Measurements from ENCODE around the gene SLC39A10. TPM values are rescaled to one million over a fixed set of nuclear protein-coding genes. Genes with fewer than 3 reads are reported as not detected.

Gene SLC39A10, protein sequence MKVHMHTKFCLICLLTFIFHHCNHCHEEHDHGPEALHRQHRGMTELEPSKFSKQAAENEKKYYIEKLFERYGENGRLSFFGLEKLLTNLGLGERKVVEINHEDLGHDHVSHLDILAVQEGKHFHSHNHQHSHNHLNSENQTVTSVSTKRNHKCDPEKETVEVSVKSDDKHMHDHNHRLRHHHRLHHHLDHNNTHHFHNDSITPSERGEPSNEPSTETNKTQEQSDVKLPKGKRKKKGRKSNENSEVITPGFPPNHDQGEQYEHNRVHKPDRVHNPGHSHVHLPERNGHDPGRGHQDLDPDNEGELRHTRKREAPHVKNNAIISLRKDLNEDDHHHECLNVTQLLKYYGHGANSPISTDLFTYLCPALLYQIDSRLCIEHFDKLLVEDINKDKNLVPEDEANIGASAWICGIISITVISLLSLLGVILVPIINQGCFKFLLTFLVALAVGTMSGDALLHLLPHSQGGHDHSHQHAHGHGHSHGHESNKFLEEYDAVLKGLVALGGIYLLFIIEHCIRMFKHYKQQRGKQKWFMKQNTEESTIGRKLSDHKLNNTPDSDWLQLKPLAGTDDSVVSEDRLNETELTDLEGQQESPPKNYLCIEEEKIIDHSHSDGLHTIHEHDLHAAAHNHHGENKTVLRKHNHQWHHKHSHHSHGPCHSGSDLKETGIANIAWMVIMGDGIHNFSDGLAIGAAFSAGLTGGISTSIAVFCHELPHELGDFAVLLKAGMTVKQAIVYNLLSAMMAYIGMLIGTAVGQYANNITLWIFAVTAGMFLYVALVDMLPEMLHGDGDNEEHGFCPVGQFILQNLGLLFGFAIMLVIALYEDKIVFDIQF
- total RNA-seq (ENCODE audit: low replicate concordance) = 22.2 and 57.8 TPM in 2 replicates

DNA sequence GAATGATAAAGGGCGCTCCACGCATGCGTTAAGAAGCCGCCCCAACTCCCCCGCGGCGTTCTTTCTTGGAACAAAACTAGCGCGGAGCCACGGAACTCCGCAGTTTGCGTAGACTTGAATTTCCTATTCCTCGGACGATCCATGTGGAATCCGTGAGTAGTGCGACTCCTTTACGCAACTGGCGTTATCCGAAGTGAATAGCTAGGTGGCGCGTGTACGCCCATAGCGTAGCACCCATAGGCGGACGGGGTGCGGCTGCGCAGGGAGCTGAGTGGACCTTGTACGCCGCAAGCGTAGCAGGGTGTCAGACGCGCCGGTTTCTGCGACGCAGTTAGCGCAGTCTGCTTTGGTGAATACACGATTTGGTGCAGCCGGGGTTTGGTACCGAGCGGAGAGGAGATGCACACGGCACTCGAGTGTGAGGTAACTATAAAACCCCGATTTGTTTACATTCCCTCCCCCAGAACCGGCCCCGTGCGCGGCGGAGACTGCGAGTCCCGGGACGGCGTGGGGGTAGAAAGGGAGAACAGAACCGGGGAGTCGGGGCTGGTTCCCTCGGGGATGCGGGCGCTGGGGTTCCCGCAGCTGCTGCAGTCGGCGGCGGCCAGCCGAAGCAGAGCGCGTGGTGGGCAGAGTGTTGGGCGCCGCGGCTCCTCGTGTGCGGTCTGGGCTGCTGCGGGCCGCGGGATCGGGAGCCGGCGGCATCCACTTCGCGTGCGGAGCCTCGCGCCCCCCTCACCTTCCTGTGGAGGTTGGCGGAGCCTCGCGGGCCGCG, at the start of gene SLC39A10:
TSS of gene SLC39A10 (plus strand) at position 368 of the 775 bp plus-strand sequence. CDS start 22,817 bp downstream, outside the sequence.
- peak; percentile 99 for DNase-seq (ENCODE audit: low read depth)
- TF ChIP-seq, protein P1, sequence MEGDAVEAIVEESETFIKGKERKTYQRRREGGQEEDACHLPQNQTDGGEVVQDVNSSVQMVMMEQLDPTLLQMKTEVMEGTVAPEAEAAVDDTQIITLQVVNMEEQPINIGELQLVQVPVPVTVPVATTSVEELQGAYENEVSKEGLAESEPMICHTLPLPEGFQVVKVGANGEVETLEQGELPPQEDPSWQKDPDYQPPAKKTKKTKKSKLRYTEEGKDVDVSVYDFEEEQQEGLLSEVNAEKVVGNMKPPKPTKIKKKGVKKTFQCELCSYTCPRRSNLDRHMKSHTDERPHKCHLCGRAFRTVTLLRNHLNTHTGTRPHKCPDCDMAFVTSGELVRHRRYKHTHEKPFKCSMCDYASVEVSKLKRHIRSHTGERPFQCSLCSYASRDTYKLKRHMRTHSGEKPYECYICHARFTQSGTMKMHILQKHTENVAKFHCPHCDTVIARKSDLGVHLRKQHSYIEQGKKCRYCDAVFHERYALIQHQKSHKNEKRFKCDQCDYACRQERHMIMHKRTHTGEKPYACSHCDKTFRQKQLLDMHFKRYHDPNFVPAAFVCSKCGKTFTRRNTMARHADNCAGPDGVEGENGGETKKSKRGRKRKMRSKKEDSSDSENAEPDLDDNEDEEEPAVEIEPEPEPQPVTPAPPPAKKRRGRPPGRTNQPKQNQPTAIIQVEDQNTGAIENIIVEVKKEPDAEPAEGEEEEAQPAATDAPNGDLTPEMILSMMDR (IDR thresholded peaks at IDR 0.05; ENCODE audit: insufficient read depth, low read length) = no peak
- H3K4me3 ChIP-seq (ENCODE audit: low read depth, low read length) = peak within 1 kb of the TSS; percentile 79

DNA sequence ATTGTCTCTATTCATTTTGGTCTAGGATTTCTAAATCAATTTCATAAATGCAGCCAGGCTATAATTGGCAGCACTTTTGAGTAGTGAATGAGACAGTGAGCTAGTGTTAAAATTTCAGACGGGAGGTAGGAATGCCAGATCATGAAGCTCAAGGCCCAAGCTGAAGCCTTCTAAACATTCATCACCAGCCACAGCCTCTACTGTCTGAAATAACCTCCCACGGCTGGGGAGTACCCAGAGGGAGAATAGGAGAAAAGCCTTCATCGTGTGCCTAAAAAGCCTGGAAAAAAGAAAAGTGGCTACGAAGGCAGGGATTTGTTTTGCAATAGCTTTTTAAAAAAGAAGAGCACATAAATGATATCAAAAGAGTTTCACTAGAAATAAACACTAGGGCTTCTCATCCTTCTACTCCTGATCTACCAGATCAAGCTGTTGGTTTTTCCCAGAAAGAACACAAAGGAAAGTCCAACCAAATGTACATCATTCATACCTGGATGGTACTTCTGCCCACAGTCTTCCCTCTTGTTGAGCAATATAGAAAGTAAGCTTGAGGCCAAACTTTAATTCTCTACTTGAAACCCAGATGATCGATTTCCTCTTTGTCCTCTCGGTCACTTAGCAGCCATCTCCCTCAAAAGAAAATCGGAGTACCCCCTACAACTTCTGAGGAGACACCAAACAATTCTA, 48.1 kb upstream of the SLC39A10 start:
- TF ChIP-seq, protein P1 (IDR thresholded peaks at IDR 0.05; ENCODE audit: insufficient read depth, low read length) = no peak

DNA sequence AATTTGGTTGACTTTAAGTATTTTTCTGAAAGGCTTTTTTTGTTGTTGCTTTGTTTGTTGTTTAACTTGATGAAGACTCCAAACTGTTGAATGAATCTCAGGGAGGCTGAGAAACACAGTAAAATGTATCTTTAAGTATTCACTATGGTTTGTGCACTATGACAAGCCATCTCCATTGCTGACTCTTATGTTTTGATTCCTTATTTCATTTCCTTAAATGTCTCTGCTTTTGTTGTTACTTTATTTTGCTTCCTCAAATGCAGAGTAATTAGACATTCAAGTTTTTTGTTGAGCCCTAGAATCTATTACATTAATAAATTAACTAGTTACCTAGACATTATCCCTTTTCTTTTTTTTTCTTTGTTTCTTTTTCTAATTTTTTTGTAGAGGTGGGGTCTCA, 46.3 kb upstream of the SLC39A10 start:
- no peak for DNase-seq (ENCODE audit: low read depth)
- H3K4me3 ChIP-seq (ENCODE audit: low read depth, low read length) = no peak overlapping the region
- TF ChIP-seq, protein P1 (IDR thresholded peaks at IDR 0.05; ENCODE audit: insufficient read depth, low read length) = no peak

More for the DNA sequence above, 48.1 kb upstream of the SLC39A10 start:
- no peak overlapping the region for H3K4me3 ChIP-seq (ENCODE audit: low read depth, low read length)
- DNase-seq (ENCODE audit: low read depth) = no peak

DNA sequence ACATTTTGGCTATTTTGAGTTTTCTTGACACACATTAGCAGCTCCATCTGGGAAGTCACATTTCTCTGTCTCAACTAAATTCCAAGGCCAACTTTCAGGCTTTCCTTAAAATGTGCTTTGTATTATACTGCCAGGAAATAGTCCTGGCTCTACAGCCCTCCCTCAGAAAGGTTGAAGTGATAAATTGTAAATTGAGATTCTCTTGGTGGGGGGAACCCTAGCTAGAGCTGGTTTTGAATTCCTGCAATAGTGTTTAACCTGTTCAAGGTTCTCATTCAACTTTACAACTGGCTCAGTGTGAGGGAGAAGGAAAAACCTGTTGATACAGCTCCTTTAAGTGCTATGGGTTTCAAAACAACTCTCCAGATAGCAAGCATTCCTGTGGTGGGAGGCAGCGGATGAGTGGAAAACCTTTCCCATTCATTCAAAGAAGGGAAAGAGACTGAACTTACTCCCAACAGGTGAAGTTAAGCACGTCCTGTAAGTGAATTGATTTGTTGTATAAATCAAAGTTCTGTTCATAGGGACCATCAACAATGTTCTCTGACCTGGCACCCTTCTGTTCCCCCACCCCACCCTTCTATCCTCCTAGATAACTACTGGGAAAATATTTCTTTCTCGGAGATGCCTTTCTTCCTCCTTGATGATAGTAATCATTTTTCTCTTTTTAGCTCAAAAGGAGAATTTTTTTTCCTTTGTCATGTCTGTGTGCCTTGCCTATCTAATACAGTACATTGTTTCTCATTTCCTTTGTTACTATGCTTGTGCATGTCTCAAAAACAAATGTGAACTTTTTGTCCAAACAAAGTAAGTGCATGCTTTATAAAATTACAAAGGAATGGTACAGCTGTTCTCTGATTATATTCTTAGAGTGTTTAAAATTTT, 44.2 kb upstream of the SLC39A10 start:
- peak; percentile 75 for DNase-seq (ENCODE audit: low read depth)
- no peak overlapping the region for H3K4me3 ChIP-seq (ENCODE audit: low read depth, low read length)
- TF ChIP-seq, protein P1 (IDR thresholded peaks at IDR 0.05; ENCODE audit: insufficient read depth, low read length) = no peak

DNA sequence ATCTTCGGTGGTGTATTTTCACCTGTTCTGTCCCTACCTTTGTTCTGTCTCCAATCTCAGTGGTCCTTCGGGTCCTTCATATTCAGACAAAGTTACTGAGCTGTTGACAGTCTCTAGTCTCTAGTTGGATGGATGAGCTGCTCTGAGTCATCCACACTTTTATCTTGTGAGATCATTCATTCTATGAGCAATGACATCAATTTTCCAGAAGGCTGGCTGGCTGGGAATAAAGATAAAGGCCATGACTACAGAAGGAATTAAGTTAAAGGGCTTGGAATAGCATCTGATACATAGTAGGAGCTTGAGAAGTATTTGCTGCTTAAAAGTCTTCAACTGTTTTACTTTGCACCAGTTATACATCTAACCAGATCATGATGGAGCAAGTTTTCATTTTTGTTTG, 43.1 kb upstream of the SLC39A10 start:
- DNase-seq (ENCODE audit: low read depth) = peak; percentile 82
- no peak overlapping the region for H3K4me3 ChIP-seq (ENCODE audit: low read depth, low read length)
- TF ChIP-seq, protein P1 (IDR thresholded peaks at IDR 0.05; ENCODE audit: insufficient read depth, low read length) = no peak
